ENCODE results near the gene GPR179.

The GPR179 gene

GRCh38 chr17:38343608-38344419 lies at the start of gene GPR179:
GPR179 (minus strand) TSS chr17:38343956; CDS start chr17:38343789, 167 bp downstream.
- DNase-seq (ENCODE audit: low read depth in 3 of 3, low spot score in 1 of 3) = no peak

DNA sequence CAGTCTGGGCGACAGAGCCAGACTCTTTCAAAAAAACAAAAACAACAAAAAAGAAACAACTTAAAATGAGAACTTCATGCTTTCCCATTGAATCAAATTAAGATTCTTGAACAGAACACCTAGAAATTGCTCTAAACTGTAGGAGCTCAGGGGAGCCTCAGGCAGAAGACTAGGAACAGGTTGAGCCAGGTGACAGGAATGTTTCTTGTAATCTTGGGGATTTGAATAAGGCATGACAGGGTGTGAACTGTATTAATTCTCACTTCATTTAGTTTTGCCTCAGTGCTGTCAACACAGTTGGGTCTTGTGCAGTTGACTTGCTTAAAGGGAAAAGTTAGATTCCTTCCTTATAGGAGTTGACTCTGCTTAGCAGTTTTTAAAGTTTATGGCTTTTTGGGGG lies 35.7 kb upstream of the GPR179 start:
- no peak for DNase-seq (ENCODE audit: low read depth in 3 of 3, low spot score in 1 of 3)

GRCh38 chr17:38369124-38369886 lies 25.5 kb upstream of the GPR179 start:
- DNase-seq (ENCODE audit: low read depth in 3 of 3, low spot score in 1 of 3) = no peak

- no peak for DNase-seq (ENCODE audit: low read depth in 3 of 3, low spot score in 1 of 3)
Measured at GRCh38 chr17:38364741-38365140, 21.0 kb upstream of the GPR179 start.

DNA sequence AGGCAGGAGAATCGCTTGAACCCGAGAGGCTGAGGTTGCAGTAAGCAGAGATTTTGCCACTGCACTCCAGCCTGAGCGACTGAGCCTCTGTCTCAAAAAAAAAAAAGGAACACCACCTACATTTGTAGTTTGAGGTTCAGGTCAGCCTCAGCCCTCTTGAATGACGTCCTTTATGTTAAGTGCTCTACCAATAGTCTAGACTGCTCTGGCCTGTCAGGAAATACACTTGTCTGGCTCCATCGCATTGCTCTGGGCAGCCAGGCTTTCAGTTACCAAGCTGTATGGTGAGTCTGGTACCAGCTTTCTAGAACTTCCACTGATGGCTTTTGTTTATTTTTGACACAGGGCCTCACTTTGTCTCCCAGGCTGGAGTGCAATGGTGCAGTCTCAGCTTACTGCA lies 19.3 kb upstream of the GPR179 start:
- DNase-seq (ENCODE audit: low read depth in 3 of 3, low spot score in 1 of 3) = no peak

DNA sequence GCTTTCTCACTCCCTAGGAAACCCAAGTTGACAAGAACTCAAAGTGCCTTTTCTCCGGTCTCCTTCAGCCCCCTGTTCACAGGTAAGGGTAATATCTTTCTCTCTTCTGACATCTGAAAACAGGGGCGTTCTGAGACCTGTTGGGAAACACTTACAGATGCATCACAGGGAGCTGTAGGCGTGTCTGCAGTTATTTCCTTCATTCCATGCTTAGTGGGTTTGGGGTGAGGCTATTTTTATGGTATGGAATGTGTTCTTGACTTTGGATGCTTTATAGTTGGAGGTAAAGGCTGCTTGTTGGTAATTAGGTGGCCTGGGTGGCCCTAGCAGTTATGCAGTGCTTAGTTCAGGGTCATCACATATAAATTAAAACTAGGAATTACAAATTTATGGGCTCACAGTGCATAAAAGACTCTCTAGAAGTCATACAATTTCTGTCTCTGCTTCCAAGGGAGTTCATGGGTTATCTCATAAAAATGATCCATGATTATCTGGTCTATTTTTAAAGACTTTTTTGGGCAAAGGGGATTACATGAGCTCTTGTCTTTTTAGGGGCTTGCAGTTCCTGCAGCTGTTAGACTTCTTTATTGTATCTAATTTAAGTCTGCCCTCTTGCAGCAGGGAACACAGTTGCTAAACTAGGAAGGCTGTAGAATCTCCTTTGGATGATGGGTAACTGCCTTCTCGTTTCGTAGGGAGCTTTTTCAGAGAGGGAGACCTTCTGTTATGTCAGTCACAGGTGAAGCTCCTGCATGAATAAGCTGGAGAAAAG lies 18.1 kb upstream of the GPR179 start:
- no peak for DNase-seq (ENCODE audit: low read depth in 3 of 3, low spot score in 1 of 3)

DNA sequence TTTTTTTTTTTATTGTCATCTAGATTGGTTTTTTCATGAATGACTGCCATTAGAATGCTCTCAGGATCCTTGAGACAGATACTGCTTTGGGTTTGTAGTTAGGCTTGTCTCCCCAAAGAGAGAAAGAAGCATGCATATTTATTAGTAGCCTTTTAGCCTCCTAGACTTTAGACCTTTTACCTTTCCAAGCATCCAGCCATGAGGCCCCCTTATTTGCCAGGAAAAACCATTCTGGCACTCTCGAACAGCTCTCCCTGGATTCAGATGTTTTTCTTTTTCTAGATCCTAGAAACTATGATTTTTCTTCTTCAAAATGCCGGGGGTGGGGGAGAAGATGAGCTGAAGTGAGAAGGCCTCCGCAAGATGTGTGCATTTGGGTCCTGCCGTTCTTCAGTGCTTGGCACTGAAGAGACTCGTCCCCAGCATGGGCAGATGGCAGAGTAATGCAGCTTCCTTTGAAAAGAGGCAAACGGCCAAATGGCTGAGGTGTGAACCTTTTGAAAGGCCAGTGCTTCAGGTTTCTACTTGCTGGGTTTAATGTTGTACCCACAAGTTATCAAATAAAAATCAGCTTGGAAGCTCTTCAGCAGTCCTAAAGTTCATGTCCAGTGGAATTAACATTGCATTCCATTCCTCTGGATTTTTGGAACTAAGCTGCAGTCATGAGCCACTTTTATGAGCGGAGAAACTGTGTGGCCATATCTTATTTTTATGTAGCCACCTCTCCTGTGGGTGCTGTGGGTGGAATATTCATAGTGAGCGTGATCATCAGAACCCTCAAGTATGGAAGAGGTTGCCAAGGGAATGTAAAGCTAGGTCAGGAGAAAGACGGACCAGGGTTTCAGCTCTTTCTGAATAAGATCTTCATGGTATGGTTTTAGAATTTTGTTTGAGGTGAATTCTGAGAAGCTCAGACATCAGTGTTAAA lies 15.1 kb upstream of the GPR179 start:
- no peak for DNase-seq (ENCODE audit: low read depth in 3 of 3, low spot score in 1 of 3)

DNA sequence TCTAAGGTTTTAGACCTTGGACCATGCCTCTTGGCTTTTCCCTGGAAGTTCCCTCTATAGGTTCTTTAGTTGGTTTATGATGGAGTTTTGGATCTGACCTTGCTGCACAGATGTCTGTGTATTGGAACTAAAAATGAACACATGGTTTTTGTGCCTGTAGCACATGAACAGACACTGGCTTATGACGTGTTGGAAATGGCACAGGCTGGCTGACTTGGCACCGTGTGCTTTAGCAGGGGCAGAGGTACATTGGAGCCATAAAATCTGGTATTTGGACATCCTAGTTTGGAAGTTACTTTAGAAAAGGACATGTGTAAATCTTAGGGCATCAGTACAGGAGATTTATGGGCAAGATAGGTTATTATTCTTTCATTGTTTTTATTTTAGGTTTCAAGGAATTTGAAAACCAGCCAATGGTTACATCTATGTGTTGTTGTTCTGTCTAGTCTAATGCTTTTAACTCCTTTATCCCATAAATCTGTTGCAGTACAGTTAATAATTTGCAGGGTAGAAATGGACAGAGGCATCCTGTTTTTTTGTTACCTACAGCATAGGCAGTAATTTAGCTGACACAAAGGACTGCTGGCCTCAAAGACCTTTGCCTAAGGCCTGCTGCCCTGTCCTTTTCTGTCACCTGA lies 13.8 kb upstream of the GPR179 start:
- no peak for DNase-seq (ENCODE audit: low read depth in 3 of 3, low spot score in 1 of 3)

GRCh38 chr17:38355251-38355650 lies 11.5 kb upstream of the GPR179 start:
- DNase-seq (ENCODE audit: low read depth in 3 of 3, low spot score in 1 of 3) = no peak

- DNase-seq (ENCODE audit: low read depth in 3 of 3, low spot score in 1 of 3) = no peak
Measured at GRCh38 chr17:38354466-38354865, 10.7 kb upstream of the GPR179 start.

DNA sequence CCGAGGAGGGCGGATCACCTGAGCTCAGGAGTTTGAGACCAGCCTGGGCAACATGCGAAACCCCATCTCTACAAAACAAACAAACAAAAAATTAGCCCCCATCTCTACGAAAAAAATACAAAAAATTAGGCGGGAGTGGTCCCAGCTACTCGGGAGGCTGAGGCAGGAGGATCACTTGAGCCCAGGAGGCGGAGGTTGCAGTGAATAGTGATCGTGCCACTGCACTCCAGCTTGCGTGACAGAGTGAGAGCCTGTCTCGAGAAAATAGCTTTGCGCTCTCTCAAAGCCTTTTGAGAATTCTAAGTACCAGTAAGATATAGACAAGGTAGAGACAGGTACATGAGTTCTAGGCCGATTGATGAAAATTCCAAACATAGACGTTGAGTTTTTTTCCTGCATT lies 9.9 kb upstream of the GPR179 start:
- DNase-seq (ENCODE audit: low read depth in 3 of 3, low spot score in 1 of 3) = no peak

DNA sequence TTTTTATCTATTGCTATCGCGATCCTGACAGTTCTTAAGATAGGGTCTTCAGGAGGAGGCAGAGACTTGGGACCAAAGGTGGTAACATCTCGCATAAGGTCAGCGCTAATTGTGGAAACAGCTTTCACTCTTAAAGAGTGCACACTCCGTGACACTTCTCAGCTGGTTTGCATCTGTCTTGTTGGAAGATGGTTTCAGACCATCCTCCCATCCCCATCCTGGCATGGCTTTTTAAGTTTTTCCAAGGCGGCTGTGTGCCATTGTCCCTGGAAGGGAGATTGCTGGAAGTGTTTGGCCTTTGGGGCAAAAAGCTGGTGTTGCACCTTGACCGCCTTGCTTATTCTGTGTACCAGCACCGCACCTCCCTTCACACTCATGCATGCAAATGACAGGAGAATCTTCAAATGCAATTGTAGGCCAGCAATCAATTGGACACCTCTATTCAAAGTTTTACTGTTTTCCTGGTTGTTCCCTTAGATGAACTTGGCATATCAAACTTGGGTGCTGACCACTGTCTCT lies 9.4 kb upstream of the GPR179 start:
- DNase-seq (ENCODE audit: low read depth in 3 of 3, low spot score in 1 of 3) = no peak

GRCh38 chr17:38352245-38353085 lies 8.7 kb upstream of the GPR179 start:
- DNase-seq (ENCODE audit: low read depth in 3 of 3, low spot score in 1 of 3) = peak in 1 of 3 donors; percentile 12

DNA sequence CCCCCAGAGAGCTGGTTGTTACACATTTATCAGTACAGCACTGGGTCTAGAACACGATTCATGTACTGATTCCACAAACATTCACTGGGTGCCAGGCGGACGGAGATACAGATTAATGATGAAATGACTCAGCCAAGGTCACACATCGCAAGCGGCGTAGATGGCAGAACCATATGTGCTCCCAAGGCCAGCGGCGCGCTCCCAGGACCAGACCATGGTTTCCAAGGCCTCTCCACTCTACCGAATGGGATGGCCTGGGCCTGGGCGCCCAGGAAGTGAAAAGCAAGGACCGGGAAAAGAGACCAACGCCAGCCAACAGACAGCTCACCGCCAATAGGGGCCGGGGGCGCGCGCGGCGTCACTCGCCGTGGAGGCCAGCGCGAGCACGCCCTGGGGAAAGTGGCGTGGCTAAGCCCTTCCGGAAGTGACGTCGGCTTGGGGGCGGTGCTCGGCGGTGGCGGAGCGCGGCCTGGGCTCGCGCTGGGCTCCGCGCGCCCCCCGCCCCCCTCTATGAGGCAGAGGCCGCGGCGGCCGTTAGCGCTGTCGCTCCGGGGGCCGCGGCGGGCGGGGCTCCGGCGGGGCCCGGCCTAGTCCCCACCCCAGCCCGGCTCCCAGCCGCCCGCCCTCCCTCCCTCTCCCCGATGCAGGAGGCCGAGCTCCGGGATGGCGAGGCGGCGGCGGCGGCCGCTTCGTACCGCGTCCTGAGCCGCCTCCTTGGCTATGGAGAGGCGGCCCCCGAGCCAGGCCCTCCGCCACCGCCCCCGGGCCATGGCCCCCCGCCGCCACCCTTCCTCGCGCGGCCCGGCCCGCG lies 7.9 kb upstream of the GPR179 start, which contains the start of gene SOCS7:
Gene SOCS7, plus strand, starts transcription at position 433 of the 811 bp plus-strand sequence. Its CDS starts 209 bp downstream, at position 642.
- peak; percentile 79 to 94 (median 81) for DNase-seq (ENCODE audit: low read depth in 3 of 3, low spot score in 1 of 3)

DNA sequence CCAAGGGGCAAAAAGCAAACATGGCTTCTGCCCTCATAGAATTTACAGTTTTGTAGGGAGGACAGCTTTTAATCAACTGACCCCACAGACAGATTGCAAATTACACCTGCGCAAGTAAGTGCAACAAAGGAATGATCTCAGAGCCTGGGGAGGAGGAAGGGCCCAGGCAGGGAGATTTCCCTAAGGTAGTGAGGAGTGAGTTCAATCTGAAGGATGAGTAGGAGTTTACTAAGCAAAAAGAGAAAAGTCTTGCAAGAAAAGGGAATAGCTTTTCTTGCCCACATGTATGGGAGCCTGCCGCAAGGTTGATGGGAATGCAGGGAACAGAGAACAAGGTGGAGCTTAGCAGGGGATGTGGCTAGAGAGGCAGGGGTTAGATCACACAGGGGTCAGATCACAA lies 6.3 kb upstream of the GPR179 start:
- DNase-seq (ENCODE audit: low read depth in 3 of 3, low spot score in 1 of 3) = no peak

DNA sequence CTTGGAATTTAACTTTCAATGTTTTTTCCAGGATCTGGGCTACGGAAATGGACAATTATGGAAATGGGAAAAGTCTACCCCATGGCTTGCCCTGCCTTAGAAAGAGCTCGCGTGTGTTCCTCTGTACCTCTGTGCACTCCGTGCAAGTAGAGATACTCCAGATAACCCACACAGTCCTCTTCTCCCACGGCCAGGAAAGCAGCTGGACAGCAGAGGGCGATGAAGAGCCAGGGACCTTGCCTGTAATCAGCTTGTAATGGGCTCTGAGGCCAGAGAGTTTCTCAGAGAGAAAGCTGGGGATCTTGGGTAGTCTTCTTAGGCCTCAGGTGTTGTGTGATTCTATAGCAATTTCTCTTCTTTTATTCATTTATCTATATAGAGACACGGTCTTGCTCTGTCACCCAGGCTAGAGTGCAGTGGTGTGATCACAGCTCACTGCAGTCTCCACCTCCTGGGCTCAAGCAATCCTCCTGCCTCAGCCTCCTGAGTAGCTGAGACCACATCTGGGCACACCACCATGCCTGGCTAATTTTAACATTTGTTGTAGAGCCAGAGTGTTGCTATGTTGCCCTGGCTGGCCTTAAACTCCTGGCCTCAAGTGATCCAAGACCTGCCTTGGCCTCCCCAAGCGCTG lies 5.5 kb upstream of the GPR179 start:
- peak; percentile 62 to 71 (median 66) for DNase-seq (ENCODE audit: low read depth in 3 of 3, low spot score in 1 of 3)

DNA sequence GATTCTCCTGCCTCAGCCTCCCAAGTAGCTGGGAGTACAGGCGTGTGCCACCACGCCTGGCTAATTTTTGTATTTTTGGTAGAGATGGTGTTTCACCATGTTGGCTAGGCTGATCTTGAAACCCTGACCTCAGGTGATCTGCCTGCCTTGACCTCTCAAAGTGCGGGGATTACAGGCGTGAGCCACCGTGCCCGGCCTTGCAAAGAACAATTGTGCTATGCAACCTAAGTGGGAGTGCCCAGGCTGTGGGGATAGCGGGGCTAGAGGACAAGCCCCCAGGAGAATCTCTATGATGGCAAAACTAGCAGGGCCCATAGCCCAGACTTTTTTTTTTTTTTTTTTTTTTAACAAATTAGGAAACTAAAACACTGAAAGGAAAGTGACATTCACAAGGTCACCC lies 2.0 kb upstream of the GPR179 start:
- DNase-seq (ENCODE audit: low read depth in 3 of 3, low spot score in 1 of 3) = no peak

- no peak for DNase-seq (ENCODE audit: low read depth in 3 of 3, low spot score in 1 of 3)
Measured at GRCh38 chr17:38344420-38344745, 627 bp upstream of the GPR179 start.
